ENCODE results near the gene CRKL.

DNA sequence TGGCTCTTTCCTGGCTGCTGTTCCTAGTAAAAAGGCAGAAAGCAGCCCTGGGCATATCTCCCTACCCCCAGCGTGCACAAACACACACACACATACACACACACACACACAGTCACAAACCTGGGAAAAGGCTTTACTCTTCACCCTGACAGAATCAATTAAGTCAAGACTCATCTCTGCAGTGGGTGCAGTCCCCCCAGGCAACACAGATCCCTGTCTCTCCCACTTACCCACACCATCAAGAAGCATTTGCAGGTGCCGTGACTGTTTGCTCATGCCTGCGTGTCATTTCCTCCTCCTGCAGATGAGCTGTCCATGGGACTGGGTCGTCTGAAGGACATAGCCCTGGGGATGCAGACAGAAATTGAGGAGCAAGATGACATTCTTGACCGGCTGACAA, 29.8 kb upstream of the CRKL start:
- TF ChIP-seq, protein P1, sequence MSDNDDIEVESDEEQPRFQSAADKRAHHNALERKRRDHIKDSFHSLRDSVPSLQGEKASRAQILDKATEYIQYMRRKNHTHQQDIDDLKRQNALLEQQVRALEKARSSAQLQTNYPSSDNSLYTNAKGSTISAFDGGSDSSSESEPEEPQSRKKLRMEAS (IDR thresholded peaks at IDR 0.05), result no peak
- TF ChIP-seq TAF1 (IDR thresholded peaks at IDR 0.05; ENCODE audit: low read depth) (no peak), CREB1 (IDR thresholded peaks at IDR 0.05; ENCODE audit: low read depth) (no peak)
- TF ChIP-seq, protein P2, sequence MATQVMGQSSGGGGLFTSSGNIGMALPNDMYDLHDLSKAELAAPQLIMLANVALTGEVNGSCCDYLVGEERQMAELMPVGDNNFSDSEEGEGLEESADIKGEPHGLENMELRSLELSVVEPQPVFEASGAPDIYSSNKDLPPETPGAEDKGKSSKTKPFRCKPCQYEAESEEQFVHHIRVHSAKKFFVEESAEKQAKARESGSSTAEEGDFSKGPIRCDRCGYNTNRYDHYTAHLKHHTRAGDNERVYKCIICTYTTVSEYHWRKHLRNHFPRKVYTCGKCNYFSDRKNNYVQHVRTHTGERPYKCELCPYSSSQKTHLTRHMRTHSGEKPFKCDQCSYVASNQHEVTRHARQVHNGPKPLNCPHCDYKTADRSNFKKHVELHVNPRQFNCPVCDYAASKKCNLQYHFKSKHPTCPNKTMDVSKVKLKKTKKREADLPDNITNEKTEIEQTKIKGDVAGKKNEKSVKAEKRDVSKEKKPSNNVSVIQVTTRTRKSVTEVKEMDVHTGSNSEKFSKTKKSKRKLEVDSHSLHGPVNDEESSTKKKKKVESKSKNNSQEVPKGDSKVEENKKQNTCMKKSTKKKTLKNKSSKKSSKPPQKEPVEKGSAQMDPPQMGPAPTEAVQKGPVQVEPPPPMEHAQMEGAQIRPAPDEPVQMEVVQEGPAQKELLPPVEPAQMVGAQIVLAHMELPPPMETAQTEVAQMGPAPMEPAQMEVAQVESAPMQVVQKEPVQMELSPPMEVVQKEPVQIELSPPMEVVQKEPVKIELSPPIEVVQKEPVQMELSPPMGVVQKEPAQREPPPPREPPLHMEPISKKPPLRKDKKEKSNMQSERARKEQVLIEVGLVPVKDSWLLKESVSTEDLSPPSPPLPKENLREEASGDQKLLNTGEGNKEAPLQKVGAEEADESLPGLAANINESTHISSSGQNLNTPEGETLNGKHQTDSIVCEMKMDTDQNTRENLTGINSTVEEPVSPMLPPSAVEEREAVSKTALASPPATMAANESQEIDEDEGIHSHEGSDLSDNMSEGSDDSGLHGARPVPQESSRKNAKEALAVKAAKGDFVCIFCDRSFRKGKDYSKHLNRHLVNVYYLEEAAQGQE (IDR thresholded peaks at IDR 0.05; ENCODE audit: low read depth), result no peak
